Dermis microvascular lymphatic vessel endothelial cell (primary cell): ENCODE data around the gene GSS. TPM values are rescaled to one million over a fixed set of nuclear protein-coding genes. Genes with fewer than 3 reads are reported as not detected.
A peak's percentile ranks its signal among the peaks of the same experiment; 100 is the strongest.

Experiments
- DNase-seq, 2 donors: peaks; one replicate each; pipeline versions ENCODE4 v3.0.0 to v3.0.0-alpha.2; 2010; ENCODE audit warnings: low read depth in 2 of 2
- total RNA-seq: library from RNA; depleted of rRNA; stranded (reverse); fragments of >200 nt; gene quantifications from 2 replicates; pipeline ENCODE4 v1.2.1, GENCODE V29; 2014

The GSS gene
- 63.9 and 71.9 TPM in 2 replicates for total RNA-seq

GRCh38 chr20:34955231-34956040 is at the start of gene GSS, which contains the start of gene MYH7B:
Gene GSS (minus strand): TSS chr20:34955806. CDS start chr20:34951852, 3,954 bp downstream.
Gene MYH7B (plus strand): TSS chr20:34955868. CDS start chr20:34978006, 22,138 bp downstream.
- peak; percentile 89 to 96 for DNase-seq

- no peak for DNase-seq
These were observed 49.3 kb upstream of the GSS start for GRCh38 chr20:35004749-35005462.

- no peak for DNase-seq
These were observed 48.6 kb upstream of the GSS start for GRCh38 chr20:35004051-35004725.

GRCh38 chr20:35003211-35004031 is 47.8 kb upstream of the GSS start:
- DNase-seq = no peak

DNA sequence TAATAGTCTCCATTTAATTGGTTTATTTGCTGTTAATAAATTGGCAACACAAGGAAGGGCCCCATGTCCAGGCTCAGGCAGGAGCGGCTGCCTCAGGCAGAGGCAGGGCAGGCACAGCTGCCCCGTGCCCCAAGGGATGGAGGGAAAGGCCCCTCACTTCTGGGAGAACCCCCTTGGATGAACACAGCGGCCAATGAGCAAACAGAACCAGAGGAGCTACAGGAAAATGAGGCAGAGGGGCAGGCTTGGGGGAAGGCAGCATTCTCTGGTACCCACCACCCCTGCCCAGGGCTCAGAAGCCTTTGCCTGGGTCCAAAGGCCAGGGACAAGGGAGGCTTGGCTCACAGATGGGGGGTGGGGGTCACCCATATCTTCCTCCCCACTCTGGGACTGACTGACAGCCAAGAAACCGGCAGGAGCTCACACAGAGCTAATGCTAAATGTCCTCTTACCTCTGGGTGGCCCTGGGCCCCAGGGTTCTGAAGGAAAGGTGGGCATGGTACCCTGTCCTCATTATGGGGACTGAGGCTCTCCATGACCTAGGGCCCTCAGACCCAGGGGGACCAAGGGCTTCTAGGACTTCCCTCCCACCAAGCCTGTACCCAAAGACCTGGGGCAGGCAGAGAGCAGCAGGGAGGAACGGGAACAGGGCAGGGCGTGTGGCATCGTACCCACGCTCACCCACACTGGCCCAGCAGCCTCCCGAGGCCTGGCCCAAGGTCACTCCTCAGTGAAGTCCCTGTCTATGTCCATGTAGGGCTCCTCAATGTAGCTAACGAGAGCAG is 47.0 kb upstream of the GSS start:
- no peak for DNase-seq

DNA sequence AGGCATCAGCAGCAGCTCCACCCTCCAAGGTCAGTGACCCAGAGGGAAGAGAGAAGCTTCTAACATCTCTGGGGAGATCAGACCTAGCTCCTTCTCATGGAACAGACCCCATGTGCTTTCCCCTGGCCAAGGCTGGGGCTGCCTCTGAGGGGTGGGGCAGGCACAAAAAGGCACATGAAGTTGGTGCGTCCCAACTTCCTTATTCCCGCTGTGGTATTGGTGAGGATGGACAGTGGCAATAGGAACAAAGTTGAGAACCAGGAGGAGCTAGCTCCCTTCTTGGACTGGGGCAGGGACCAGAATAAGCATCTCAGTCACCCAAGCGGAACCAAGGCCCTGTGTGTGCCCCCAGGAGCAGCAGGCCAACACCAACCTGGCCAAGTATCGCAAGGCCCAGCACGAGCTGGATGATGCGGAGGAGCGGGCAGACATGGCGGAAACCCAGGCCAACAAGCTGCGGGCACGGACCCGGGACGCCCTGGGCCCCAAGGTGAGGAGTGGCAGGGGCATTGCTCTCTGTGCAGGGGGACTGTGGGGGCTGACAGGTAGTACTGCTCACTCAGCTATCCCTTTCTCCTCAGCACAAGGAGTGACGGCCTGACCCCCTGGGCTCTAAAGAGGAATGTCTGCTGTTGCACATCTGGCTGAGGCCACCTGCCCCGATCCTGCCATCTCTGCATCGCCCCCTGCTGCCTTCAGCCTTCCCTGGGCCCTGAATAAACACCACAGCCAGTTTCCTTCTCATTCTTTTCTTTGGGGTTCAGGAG is 46.2 kb upstream of the GSS start:
- DNase-seq = no peak

GRCh38 chr20:35000922-35001595 is 45.5 kb upstream of the GSS start:
- no peak for DNase-seq

GRCh38 chr20:35000311-35000921 is 44.8 kb upstream of the GSS start:
- DNase-seq = no peak

- no peak for DNase-seq
These were observed 44.2 kb upstream of the GSS start for GRCh38 chr20:34999782-35000181.

- no peak for DNase-seq
These were observed 43.4 kb upstream of the GSS start for GRCh38 chr20:34999021-34999451.

- DNase-seq = no peak
These were observed 42.8 kb upstream of the GSS start for GRCh38 chr20:34998331-34998950.

DNA sequence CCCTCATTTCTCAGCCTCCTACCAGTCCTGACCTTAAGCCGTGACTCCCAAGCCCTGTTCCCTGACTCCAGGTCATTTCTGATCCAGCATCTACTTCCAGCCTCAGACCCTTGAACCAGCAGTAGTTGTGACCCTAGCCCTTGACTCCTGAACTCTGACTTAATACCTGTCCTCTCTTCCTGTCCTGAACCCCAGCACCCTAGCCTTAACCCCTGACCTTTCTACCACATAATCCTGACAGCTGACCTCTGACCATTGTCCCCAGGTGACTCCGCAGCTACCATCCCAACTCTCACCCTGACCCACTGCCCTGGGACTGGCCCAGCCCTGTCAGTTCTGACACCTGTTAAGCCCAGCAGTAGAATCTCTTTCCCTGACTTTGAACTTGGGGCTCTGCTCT is 42.2 kb upstream of the GSS start:
- no peak for DNase-seq

GRCh38 chr20:34997131-34997561 is 41.5 kb upstream of the GSS start:
- no peak for DNase-seq

GRCh38 chr20:34996243-34997028 is 40.8 kb upstream of the GSS start:
- DNase-seq = no peak

- DNase-seq = no peak
These were observed 40.1 kb upstream of the GSS start for GRCh38 chr20:34995696-34996095.

DNA sequence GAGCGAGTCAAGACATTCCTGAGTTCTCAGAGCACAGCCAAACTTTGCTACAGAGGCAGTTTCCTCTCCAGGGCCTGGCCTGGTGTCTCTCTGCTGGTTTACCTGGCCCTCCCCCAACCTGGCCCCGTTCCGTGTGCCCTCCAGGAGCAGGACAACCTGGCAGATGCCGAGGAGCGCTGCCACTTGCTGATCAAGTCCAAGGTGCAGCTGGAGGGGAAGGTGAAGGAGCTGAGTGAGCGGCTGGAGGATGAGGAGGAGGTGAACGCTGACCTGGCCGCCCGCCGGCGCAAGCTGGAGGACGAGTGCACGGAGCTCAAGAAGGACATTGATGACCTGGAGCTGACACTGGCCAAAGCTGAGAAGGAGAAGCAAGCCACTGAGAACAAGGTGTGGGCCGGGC is 39.6 kb upstream of the GSS start:
- no peak for DNase-seq

DNA sequence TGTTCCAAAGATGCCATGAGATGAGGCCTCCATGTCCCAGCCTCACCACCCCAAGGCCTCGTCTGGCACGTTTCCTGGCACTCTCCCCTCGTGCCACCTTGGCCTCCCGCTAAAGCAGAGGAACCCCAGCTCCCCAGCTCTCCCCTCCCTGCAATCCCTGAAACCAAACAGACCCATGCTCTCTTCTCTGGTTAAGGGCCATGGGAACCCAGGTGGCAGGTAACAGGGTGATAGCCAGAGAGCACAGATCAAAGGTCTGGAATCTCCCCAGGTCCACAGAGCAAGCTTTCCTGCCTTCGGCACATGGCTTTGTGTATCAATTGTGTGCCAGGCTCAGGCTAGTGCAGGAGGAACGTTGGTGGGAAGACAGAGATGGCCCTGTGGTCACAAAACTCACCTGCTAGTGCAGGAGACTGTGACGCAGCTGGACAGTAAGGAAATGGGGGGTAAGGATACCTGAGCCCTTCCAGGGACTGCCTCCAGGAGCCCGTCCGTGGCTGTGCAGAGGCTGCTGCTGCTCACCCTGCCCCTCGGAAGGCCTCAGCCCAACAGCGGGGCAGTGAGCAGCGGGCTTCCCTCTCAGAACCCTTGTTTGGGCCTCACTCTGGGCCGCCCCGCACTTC is 39.0 kb upstream of the GSS start:
- DNase-seq = no peak
